ENCODE data around the gene ATP11A.

GRCh38 chr13:112852808-112853207 lies 163.0 kb downstream of the ATP11A start:
- TF ChIP-seq FOS (IDR thresholded peaks at IDR 0.05; ENCODE audit: borderline replicate concordance, insufficient read depth, low read length) (no peak), MAX (IDR thresholded peaks at IDR 0.05; ENCODE audit: insufficient read depth, insufficient read length) (no peak), CTCF (IDR thresholded peaks at IDR 0.05; ENCODE audit: extremely low read depth in 1 of 2, insufficient read depth in 1 of 2, low read depth in 1 of 2, low read length in 2 of 2) (no peak)

Measured in endothelial cell of umbilical vein (primary cell).